ENCODE results near the gene VPS13A.
"Not testable (repeated sequence)": the region's sequence is repeated elsewhere in the genome, so short reads cannot be mapped to it uniquely, and the experiment has no call there.

The VPS13A gene

GRCh38 chr9:77375956-77376532, 198.7 kb downstream of the VPS13A start:
- TF ChIP-seq, protein P1, sequence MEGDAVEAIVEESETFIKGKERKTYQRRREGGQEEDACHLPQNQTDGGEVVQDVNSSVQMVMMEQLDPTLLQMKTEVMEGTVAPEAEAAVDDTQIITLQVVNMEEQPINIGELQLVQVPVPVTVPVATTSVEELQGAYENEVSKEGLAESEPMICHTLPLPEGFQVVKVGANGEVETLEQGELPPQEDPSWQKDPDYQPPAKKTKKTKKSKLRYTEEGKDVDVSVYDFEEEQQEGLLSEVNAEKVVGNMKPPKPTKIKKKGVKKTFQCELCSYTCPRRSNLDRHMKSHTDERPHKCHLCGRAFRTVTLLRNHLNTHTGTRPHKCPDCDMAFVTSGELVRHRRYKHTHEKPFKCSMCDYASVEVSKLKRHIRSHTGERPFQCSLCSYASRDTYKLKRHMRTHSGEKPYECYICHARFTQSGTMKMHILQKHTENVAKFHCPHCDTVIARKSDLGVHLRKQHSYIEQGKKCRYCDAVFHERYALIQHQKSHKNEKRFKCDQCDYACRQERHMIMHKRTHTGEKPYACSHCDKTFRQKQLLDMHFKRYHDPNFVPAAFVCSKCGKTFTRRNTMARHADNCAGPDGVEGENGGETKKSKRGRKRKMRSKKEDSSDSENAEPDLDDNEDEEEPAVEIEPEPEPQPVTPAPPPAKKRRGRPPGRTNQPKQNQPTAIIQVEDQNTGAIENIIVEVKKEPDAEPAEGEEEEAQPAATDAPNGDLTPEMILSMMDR (IDR thresholded peaks at IDR 0.05; ENCODE audit: low read depth, low read length) = no peak

DNA sequence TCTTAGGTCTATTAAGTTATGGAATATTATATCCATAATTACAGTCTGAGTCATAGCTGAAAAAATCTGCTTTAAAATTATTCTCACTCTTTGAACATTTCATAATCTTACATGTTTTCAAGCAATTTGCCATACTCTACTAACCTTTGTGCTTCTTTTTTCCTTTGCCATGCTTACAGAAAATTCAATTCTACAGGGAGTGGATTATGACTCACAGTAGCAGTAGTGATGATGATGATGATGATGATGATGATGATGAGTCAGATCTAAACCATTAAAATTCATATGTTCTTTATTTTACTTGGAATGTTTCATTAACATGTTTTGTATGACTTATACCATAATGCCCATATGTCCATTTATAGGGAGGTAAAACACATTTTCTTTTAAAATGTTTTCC, 207.1 kb downstream of the VPS13A start:
- DNase-seq (ENCODE audit: low read depth in 2 of 2) = peak; percentile 56 to 84
- H3K4me3 ChIP-seq (replicated peaks in 1 of 2; ENCODE audit: low read depth in 2 of 2, low read length in 2 of 2) = no peak overlapping the region
- TF ChIP-seq, protein P1 (IDR thresholded peaks at IDR 0.05; ENCODE audit: low read depth, low read length) = no peak

More at GRCh38 chr9:77375956-77376532, 198.7 kb downstream of the VPS13A start:
- peak in 1 of 2 donors; percentile 56 for DNase-seq (ENCODE audit: low read depth in 2 of 2)
- no peak overlapping the region for H3K4me3 ChIP-seq (replicated peaks in 1 of 2; ENCODE audit: low read depth in 2 of 2, low read length in 2 of 2)

DNA sequence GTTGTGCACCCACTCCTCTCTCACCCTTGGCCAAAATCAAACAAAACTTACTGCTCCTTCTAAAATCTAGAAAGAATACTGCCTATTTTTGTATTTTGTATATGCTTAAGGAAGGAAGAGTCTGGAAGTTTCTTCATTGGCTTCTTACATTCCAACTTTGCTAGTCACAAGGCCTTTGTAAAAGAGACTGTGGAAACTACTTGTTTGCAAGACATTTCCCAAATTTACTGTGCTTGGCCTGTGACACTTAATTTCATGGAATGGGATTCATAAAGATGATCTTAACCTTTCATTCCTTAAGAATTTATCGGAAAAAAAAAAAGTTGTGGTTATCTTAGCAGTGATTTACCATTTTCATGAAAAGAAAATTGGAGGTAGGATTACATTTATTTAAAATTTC, 208.9 kb downstream of the VPS13A start:
- no peak overlapping the region for H3K4me3 ChIP-seq (replicated peaks in 1 of 2; ENCODE audit: low read depth in 2 of 2, low read length in 2 of 2)
- TF ChIP-seq, protein P1 (IDR thresholded peaks at IDR 0.05; ENCODE audit: low read depth, low read length) = no peak
- DNase-seq (ENCODE audit: low read depth in 2 of 2) = peak; percentile 13 to 54

GRCh38 chr9:77391834-77392233, 214.5 kb downstream of the VPS13A start:
- TF ChIP-seq, protein P1 (IDR thresholded peaks at IDR 0.05; ENCODE audit: low read depth, low read length) = no peak
- no peak for DNase-seq (ENCODE audit: low read depth in 2 of 2)
- H3K4me3 ChIP-seq (replicated peaks in 1 of 2; ENCODE audit: low read depth in 2 of 2, low read length in 2 of 2) = no peak overlapping the region

GRCh38 chr9:77392328-77392727, 215.0 kb downstream of the VPS13A start:
- TF ChIP-seq, protein P1 (IDR thresholded peaks at IDR 0.05; ENCODE audit: low read depth, low read length) = no peak
- no peak overlapping the region for H3K4me3 ChIP-seq (replicated peaks in 1 of 2; ENCODE audit: low read depth in 2 of 2, low read length in 2 of 2)
- no peak for DNase-seq (ENCODE audit: low read depth in 2 of 2)

DNA sequence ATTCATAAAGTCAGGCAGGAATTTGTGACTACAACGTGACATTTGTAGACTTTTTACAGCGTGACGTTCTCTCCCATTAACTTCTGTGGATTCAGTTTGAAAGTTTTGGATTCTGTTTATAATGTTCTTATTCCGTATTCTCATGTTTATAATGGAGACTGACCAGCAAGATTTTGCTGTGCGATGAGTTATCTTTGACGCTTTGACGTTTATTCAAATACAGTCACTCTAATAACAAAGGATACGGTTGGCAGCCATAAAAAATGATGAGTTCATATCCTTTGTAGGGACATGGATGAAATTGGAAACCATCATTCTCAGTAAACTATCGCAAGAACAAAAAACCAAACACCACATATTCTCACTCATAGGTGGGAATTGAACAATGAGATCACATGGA, 221.2 kb downstream of the VPS13A start:
- peak in 1 of 2 donors; percentile 71 for DNase-seq (ENCODE audit: low read depth in 2 of 2)
- not testable (repeated sequence) for H3K4me3 ChIP-seq (replicated peaks in 1 of 2; ENCODE audit: low read depth in 2 of 2, low read length in 2 of 2)

DNA sequence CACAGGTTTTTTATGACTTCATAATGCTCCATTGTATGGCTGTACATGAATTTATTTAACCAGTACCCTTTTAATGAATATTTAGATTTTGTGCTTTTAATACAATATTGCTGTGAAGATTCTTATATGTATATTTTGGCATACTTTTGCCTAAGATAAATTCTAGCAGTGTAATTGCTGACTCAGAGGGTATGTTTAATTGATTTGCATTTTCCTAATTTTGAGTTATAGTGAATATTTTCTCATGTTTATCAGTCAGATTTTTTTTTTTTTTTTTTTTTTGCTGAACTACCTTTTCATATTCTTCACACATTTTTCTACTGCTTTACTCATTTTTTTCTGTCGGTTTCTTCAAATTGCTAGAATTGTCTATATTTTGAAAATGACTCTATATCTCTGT, 222.6 kb downstream of the VPS13A start:
- H3K4me3 ChIP-seq (replicated peaks in 1 of 2; ENCODE audit: low read depth in 2 of 2, low read length in 2 of 2) = no peak overlapping the region
- TF ChIP-seq, protein P1 (IDR thresholded peaks at IDR 0.05; ENCODE audit: low read depth, low read length) = no peak
- DNase-seq (ENCODE audit: low read depth in 2 of 2) = no peak
